Adrenal gland (tissue), 12 donors: ENCODE measurements around the gene GPR82. TPM values are rescaled to one million over a fixed set of nuclear protein-coding genes. Genes with fewer than 3 reads are reported as not detected.
A peak's percentile ranks its signal among the peaks of the same experiment; 100 is the strongest.

Experiments used
- DNase-seq, 7 donors: peaks; one replicate each; pipeline ENCODE4 v3.0.0-alpha.2; 2019 to 2020
- H3K27ac ChIP-seq, 5 donors: fragments of 200-600 bp; sonication (generic) in 4 of 5; 1 replicate in 3 of 5; 2 replicates in 2 of 5; pipeline versions ENCODE4 v1.5.1 to v1.8.0; 2016 to 2020; ENCODE audit warnings: mild to moderate bottlenecking in 1 of 5
- H3K27me3 ChIP-seq: fragments of 200-600 bp; 2 replicates; pipeline ENCODE4 v1.8.0; 2021
- H3K36me3 ChIP-seq, 2 donors: fragments of 200-600 bp; replicated peaks in 1 of 2; 1 replicate in 1 of 2; 2 replicates in 1 of 2; pipeline versions ENCODE4 v1.5.1 to v1.8.0; 2018 to 2022
- H3K4me1 ChIP-seq, 2 donors: fragments of 200-600 bp; replicated peaks in 1 of 2; 1 replicate in 1 of 2; 2 replicates in 1 of 2; pipeline versions ENCODE4 v1.5.1 to v1.8.0; 2018 to 2021
- H3K4me3 ChIP-seq, 4 donors: fragments of 200-600 bp; sonication (generic) in 3 of 4; one replicate each; pipeline ENCODE4 v1.5.1; 2016 to 2018
- H3K9me3 ChIP-seq, 3 donors: fragments of 200-600 bp; sonication (generic) in 1 of 3; replicated peaks in 1 of 3; 1 replicate in 2 of 3; 2 replicates in 1 of 3; pipeline versions ENCODE4 v1.5.1 to v1.8.0; 2016 to 2021
- POLR2A ChIP-seq, 2 donors: fragments of 450-650 bp; IDR thresholded peaks; one replicate each; pipeline ENCODE4 v1.6.1; 2017; ENCODE audit warnings: antibody characterized with exemption in 2 of 2, mild to moderate bottlenecking in 2 of 2, moderate library complexity in 1 of 2
- WGBS, 4 donors: extraction: QIAGEN DNeasy Blood & Tissue Kit in 2 of 4; methylation state at CpG; one replicate each; pipeline versions ENCODE4 v1.1.5 to v1.1.7; 2013 to 2017; 5-methylcytosine and 5-hydroxymethylcytosine counted together
- intact Hi-C, 2 donors: fragments of 100-400 bp; cut with DNase I; formaldehyde crosslinking; loops; one replicate each; pipeline versions ENCODE4 v1.14.1 to v1.15.0; 2022 to 2023
- polyA plus RNA-seq, 3 donors: library from polyadenylated mRNA; stranded (reverse); fragments of 200-250 nt in 2 of 3; fragments of 350-450 nt in 1 of 3; fragmentation: Illumina TruSeq in 1 of 3; extraction: RNeasy Lipid Tissue Mini Kit (QIAGEN cat#74804) in 1 of 3; gene quantifications; one replicate each; pipeline ENCODE4 v1.2.3, GENCODE V29; 2013 to 2014
- total RNA-seq, 9 donors: library from RNA; depleted of rRNA in 4 of 9; stranded (reverse); fragments of >200 nt in 4 of 9; fragments of 120-200 nt in 1 of 9; fragmentation: NEBNext Ultra II Directional in 1 of 9; extraction: Animal tissue kit (Norgen Biotek cat#: 25700) in 1 of 9; gene quantifications; one replicate each; pipeline versions ENCODE4 v1.1.0 to v1.2.4, GENCODE V29; 2013 to 2023
- TF ChIP-seq, protein P1 (sequence below), 6 experiments: fragments of 450-650 bp in 4 of 6; fragments of 200-600 bp in 2 of 6; sonication (generic) in 1 of 6; IDR thresholded peaks; 1 replicate in 5 of 6; 2 replicates in 1 of 6; pipeline versions ENCODE4 v1.5.1 to v1.8.0; 2016 to 2021; ENCODE audit warnings: antibody characterized with exemption in 6 of 6, mild to moderate bottlenecking in 2 of 6, moderate library complexity in 1 of 6
- donor health status: healthy with polysubstance abuse.
- donor health status: Bipolar disorder and iron deficiency.
- donor health status: DM: yes; HTN: yes; CAD: no.
- donor health status: DM: no; HTN: no; CAD: no.
- donor health status: DM: no; HTN: no; CAD: no.
- donor health status: DM: yes; HTN: yes; CAD: no.

The GPR82 gene
- total and polyA plus RNA-seq, 12 donors, result 0.16 to 3.4 (median 0.74) TPM; not detected in 1

DNA sequence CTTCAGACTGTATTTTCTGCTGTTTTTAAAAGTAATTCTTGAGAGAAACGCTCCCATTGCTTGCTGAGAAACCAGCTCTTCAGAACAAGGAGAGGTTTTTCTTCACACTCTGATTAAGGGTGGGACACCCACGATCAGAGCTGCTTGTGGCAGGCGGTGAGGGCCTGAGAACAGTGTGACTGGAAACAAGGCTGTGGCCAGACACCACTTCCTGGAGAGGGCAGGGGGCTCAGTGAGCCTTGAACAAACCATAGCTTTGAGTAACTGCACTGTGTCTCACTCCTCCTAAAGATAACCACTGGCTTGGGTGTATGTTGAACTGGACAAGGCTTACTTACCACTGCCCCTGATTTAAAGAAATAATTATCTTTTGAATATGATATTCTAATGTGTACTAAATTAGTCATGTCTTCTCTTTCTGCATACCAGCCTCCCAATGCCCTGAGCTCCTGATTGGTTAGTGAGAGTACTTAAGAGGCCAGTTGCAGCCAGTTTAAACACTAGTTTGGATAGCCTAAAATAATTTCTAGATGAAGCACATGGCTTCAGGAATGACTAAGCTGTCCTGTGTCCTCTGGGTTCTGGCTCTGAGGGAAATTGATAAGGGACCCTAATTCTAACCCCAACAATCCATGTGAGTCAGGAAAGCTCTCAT is 3.7 kb upstream of the GPR82 start:
- peaks cover 3% of the 10 kb centered on the region for H3K27me3 ChIP-seq
- no peaks in the 10 kb centered on the region for H3K9me3 ChIP-seq
- no peak for DNase-seq
- TF ChIP-seq, protein P1, sequence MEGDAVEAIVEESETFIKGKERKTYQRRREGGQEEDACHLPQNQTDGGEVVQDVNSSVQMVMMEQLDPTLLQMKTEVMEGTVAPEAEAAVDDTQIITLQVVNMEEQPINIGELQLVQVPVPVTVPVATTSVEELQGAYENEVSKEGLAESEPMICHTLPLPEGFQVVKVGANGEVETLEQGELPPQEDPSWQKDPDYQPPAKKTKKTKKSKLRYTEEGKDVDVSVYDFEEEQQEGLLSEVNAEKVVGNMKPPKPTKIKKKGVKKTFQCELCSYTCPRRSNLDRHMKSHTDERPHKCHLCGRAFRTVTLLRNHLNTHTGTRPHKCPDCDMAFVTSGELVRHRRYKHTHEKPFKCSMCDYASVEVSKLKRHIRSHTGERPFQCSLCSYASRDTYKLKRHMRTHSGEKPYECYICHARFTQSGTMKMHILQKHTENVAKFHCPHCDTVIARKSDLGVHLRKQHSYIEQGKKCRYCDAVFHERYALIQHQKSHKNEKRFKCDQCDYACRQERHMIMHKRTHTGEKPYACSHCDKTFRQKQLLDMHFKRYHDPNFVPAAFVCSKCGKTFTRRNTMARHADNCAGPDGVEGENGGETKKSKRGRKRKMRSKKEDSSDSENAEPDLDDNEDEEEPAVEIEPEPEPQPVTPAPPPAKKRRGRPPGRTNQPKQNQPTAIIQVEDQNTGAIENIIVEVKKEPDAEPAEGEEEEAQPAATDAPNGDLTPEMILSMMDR (IDR thresholded peaks at IDR 0.05), result no peak
- no peaks in the 10 kb centered on the region for H3K36me3 ChIP-seq
- no peaks in the 10 kb centered on the region for H3K4me1 ChIP-seq
- intact Hi-C loops, result no loop called here
- H3K4me3 ChIP-seq, result no peak overlapping the region
- WGBS, 4 donors, result 54 to 80% (median 73%) methylated on average over 3 of the region's 3 CpGs
- H3K27ac ChIP-seq, result no peak overlapping the region

DNA sequence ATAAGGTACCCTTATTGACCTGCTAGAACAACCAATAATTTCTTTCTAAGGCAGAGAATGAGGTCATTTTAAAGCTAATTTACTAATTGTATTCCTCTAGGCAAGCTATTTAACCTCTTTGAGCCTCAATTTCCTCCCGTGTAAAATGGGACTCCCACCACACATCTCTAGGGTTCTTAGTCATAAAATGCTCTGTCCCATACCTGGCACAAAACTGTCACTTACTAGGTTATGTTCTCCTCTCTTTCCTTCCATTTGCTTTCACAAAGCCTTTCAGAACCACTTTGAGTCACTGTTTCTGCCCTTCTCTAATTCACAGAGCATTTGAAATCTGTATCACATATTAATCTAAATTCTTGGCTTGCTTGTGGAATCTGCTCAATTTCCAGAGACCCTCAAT is 2.4 kb upstream of the GPR82 start:
- Histone ChIP-seq H3K4me1 (no peaks in the 10 kb centered on the region), H3K36me3 (no peaks in the 10 kb centered on the region), H3K9me3 (no peaks in the 10 kb centered on the region), H3K4me3 (no peak overlapping the region), H3K27me3 (peaks cover 3% of the 10 kb centered on the region), H3K27ac (no peak overlapping the region)
- 70 to 90% (median 76%) methylated on average over 1 of the region's 1 CpG for WGBS, 4 donors
- no peak for DNase-seq
- intact Hi-C loops, result no loop called here
- TF ChIP-seq, protein P1 (IDR thresholded peaks at IDR 0.05), result no peak
- TF ChIP-seq POLR2A (IDR thresholded peaks at IDR 0.05), result no peak

DNA sequence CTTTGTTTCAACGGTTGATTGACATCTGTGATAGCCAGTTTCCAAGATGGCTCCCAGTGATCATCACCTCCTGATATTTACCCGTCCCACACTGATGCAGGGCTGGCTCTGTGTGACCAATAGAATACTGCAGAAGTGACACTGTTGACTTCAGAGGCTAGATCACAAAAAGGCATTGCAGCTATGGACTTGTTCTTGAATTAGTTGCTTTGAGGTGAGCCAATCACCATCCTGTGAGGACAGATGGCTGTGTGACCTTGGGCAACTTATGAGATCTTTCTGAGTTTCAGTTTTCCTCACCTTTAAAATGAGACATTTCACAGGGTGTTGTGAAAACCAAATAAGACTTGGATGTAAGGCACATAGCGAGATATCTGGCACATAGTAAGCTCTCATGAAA is 1.8 kb upstream of the GPR82 start:
- H3K27me3 ChIP-seq, result peaks cover 3% of the 10 kb centered on the region
- DNase-seq, result no peak
- intact Hi-C loops, result no loop called here
- no peak overlapping the region for H3K4me3 ChIP-seq
- H3K9me3 ChIP-seq, result no peaks in the 10 kb centered on the region
- no peaks in the 10 kb centered on the region for H3K4me1 ChIP-seq
- no peak overlapping the region for H3K27ac ChIP-seq
- TF ChIP-seq, protein P1 (IDR thresholded peaks at IDR 0.05), result no peak
- no peak for TF ChIP-seq POLR2A (IDR thresholded peaks at IDR 0.05)
- 75 to 96% (median 88%) methylated on average over 3 of the region's 3 CpGs for WGBS, 4 donors
- no peaks in the 10 kb centered on the region for H3K36me3 ChIP-seq

DNA sequence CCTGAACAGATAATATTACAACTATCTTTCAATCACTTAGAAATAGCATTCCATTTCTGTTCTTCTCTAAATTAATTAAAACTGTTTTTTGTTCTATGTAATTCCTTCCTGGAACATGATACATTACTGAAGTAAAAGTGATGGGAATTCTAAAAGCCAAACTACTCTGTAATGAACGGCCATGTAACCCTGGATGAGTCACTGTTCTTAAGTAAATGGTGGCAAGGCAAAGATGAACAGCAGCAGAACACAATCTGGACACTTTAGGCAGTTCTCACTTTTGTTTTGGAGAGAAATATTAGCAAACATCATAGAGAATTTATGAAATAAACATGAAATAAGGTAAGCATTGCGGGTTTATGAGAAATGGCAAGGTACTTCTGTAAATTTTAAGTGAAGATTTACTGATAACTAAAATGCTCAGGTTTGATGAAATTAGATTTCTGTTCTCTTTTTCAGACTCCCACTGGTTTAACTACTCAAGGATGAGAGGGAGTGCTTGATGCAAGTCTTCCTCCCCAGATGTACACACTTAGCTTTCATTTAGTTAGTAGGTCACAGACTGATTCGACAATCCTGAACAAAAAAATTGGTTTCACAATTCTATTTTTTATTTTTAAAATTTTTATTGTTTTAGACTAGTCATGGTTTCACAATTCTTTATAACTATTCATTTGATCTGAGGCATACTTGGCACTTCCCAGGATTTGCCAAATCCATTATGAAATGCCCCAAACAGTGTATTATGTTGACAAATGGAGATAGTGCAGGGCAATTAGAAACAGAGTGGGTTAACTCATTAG is 964 bp upstream of the GPR82 start:
- Histone ChIP-seq H3K27ac (peak overlapping the region in 1 of 5 donors; percentile 54), H3K4me1 (no peaks in the 10 kb centered on the region), H3K27me3 (peaks cover 3% of the 10 kb centered on the region), H3K4me3 (no peak overlapping the region), H3K9me3 (no peaks in the 10 kb centered on the region), H3K36me3 (no peaks in the 10 kb centered on the region)
- intact Hi-C loops, result no loop called here
- TF ChIP-seq POLR2A (IDR thresholded peaks at IDR 0.05), result no peak
- TF ChIP-seq, protein P1 (IDR thresholded peaks at IDR 0.05), result no peak
- 54 to 57% (median 56%) methylated on average over 3 of the region's 3 CpGs for WGBS, 4 donors
- peak in 1 of 7 donors; percentile 10 for DNase-seq
